Fibroblast of the aortic adventitia (primary cell): ENCODE measurements around the gene MAGI2. TPM values are rescaled to one million over a fixed set of nuclear protein-coding genes. Genes with fewer than 3 reads are reported as not detected.

Experiments used
- DNase-seq: peaks from one replicate; pipeline ENCODE4 v3.0.0-alpha.2; 2010; ENCODE audit warnings: low read depth
- H3K4me3 ChIP-seq: 2 replicates; pipeline ENCODE4 v1.5.1; 2011; ENCODE audit warnings: low read depth, mild to moderate bottlenecking, control low read depth, low read length, moderate library complexity
- total RNA-seq: library from RNA; depleted of rRNA; stranded (reverse); fragments of >200 nt; gene quantifications from 2 replicates; pipeline ENCODE4 v1.2.3, GENCODE V29; 2012; ENCODE audit warnings: low replicate concordance
- TF ChIP-seq, protein P1 (sequence below): IDR thresholded peaks from 2 replicates; pipeline ENCODE4 v1.5.1; 2011; ENCODE audit warnings: mild to moderate bottlenecking, low read length, control low read depth, inconsistent platforms; ENCODE audit not compliant: insufficient read depth

The MAGI2 gene
- total RNA-seq, 1 donor = 25.5 TPM

DNA sequence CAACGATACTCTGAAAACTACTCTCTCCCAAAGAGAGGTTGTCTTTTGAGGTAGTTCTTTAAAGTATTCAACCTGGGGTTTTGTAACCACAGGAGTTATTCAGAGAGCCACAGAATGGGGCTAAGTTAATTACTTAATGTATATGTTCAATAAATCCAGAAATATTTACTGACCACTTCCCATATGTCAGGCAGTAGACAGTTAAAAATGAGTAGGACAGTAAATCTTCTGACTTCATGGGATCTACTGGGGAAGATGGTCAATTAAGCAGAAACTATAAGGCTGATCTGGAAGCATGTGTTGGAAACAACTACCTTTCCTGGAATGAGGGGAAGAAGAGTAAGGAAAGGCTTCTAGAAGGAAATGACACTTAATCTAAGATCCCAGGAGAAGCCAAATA is 167.7 kb downstream of the MAGI2 start:
- TF ChIP-seq, protein P1, sequence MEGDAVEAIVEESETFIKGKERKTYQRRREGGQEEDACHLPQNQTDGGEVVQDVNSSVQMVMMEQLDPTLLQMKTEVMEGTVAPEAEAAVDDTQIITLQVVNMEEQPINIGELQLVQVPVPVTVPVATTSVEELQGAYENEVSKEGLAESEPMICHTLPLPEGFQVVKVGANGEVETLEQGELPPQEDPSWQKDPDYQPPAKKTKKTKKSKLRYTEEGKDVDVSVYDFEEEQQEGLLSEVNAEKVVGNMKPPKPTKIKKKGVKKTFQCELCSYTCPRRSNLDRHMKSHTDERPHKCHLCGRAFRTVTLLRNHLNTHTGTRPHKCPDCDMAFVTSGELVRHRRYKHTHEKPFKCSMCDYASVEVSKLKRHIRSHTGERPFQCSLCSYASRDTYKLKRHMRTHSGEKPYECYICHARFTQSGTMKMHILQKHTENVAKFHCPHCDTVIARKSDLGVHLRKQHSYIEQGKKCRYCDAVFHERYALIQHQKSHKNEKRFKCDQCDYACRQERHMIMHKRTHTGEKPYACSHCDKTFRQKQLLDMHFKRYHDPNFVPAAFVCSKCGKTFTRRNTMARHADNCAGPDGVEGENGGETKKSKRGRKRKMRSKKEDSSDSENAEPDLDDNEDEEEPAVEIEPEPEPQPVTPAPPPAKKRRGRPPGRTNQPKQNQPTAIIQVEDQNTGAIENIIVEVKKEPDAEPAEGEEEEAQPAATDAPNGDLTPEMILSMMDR = no peak
- no peak for DNase-seq

DNA sequence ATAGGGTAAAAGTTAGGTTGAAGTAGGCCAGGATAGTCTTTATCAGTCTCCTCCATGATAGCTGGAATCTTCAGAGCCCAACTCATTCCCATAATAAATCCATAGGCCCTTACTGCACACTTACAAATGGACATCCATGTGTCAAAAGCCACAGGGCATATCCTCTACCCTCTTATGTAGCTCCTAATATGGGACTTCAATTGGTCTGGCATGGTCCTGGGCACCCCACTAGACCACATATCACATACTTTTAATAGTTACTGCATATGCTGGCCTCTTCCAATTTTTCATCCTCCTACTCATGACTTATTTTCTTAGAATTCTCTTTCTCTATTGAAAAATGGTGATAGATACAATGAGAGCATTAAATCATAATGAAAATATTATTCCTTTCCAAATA is 169.3 kb downstream of the MAGI2 start:
- TF ChIP-seq, protein P1 = no peak
- DNase-seq = peak; percentile 61
- no peak overlapping the region for H3K4me3 ChIP-seq

More for the DNA sequence above, 167.7 kb downstream of the MAGI2 start:
- no peak overlapping the region for H3K4me3 ChIP-seq

DNA sequence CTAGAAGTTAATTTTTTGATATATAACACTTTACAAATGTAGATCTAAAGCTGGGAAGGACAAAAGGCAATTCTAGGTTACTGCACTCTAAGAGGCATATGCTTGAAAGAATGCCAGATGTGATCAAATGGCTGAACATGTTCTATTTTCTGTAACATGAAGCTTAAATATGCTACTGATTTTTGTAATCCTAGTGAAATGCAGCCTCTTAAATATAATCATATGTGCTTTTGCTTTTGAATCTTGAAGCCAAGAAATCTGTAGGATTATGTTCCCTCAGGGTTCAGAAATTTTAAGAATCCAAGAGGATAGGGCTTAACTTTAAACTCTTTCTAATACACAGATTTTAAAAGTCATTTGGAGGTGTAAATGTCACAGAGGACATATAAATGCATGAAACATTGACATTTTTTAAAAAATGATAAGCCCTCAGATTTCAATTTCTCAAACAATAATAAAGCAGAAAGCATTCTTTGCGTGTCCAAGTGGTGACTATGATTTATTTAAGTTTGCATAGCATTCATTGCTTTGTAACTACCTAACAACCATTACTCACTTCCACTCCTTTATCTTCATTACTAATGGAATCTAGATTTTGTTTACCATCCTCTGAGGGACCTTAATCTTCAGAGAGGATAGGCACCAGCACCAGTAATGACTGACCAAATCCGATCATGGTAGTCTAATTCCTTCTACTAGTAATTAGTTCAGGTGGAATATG is 170.4 kb downstream of the MAGI2 start:
- peak; percentile 84 for DNase-seq
- TF ChIP-seq, protein P1 = no peak
- no peak overlapping the region for H3K4me3 ChIP-seq

DNA sequence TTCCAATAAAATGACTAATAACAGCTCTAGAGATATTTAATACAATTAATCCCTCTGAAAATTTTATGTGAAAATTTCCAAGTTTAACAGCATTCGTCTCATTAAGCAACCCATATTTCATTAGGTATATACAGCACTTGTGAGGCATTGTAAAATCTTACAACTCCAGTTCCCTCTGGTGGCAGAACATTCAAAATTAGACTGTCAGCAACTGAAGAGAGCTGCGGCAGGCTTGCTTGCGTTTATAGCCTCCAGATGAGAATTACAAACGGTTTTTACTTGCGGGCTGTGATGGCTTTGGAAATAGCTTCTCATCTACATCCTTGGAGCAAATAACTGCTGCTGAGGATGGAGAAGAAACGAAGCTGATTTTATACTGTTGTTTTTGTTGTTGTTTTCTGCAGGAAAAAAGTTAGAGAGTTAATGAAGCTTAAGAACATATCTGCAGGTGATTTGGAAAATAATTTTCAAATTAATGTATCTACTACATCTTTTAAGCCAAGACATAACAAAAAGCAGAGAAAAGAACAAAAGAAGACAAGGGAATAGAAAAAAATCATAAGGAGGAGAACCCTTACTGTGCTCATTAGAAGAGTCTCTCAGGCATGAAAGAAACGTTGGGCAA is 171.3 kb downstream of the MAGI2 start:
- H3K4me3 ChIP-seq = no peak overlapping the region
- peak; percentile 84 for DNase-seq
- TF ChIP-seq, protein P1 = peak; percentile 58

DNA sequence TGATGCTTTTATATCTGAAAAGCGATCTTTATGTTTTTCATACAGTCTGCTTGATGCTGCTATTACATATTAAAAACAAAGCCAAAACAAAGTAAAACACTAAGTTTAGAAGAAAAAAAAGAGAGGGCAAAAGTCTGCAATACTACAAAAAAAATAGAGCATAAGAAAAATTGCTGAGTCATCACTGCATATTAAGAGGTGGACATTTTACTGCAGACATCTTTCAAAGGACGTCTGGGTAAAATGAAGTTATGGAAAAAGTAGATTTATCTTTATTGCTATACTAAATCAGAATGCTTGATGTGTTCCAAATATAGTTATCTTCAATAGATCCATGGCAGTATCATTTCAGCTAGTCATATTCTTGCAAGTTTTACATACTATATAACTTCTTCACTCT is 172.0 kb downstream of the MAGI2 start:
- TF ChIP-seq, protein P1 = no peak
- DNase-seq = peak; percentile 38
- no peak overlapping the region for H3K4me3 ChIP-seq

DNA sequence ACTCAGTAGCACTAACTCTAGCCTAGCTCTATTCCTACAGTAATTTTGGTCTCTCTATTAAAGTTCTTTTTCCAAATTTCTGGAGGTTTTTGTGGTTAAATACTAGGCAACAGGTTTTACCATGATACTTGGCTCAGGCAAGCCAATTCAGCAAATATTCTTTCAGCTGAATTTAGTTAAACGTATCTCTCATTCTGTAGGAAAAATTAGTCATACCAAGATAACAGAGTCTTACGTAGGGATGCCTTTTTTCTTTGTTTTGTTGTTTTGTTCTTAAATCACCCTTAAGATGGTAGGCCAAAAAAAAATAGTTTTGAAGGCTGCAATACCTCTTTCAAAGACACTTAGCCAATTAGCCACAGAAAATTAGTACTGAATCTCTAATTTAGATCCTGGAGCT is 180.5 kb downstream of the MAGI2 start:
- peak; percentile 89 for DNase-seq
- TF ChIP-seq, protein P1 = no peak
- no peak overlapping the region for H3K4me3 ChIP-seq
